Suprapubic skin (tissue), 4 donors: ENCODE results near the gene TIAM1. TPM values are rescaled to one million over a fixed set of nuclear protein-coding genes. Genes with fewer than 3 reads are reported as not detected.

Experiments
- DNase-seq, 2 donors: peaks; one replicate each; pipeline ENCODE4 v3.0.0-alpha.2; 2019; ENCODE audit warnings: low spot score in 2 of 2
- H3K27ac ChIP-seq: fragments of 200-600 bp; sonication (generic); one replicate; pipeline ENCODE4 v1.5.1; 2019
- H3K27me3 ChIP-seq: fragments of 200-600 bp; sonication (generic); one replicate; pipeline ENCODE4 v1.5.1; 2019
- H3K36me3 ChIP-seq: fragments of 200-600 bp; sonication (generic); one replicate; pipeline ENCODE4 v1.5.1; 2019
- H3K4me1 ChIP-seq: fragments of 200-600 bp; sonication (generic); one replicate; pipeline ENCODE4 v1.5.1; 2019
- H3K4me3 ChIP-seq: fragments of 200-600 bp; sonication (generic); one replicate; pipeline ENCODE4 v1.5.1; 2019; ENCODE audit warnings: mild to moderate bottlenecking
- H3K9me3 ChIP-seq: fragments of 200-600 bp; sonication (generic); one replicate; pipeline ENCODE4 v1.5.1; 2019
- EP300 ChIP-seq: sonication (generic); formaldehyde crosslinking; IDR thresholded peaks from one replicate; pipeline ENCODE4 v1.6.1; 2017; ENCODE audit warnings: antibody characterized with exemption
- POLR2A ChIP-seq, 2 donors: fragments of 450-650 bp; IDR thresholded peaks; one replicate each; pipeline ENCODE4 v1.6.1; 2017; ENCODE audit warnings: antibody characterized with exemption in 2 of 2, mild to moderate bottlenecking in 2 of 2, moderate library complexity in 2 of 2
- POLR2AphosphoS5 ChIP-seq, 3 donors: sonication (generic); formaldehyde crosslinking; IDR thresholded peaks; one replicate each; pipeline ENCODE4 v1.6.1; 2017; ENCODE audit warnings: antibody characterized with exemption in 3 of 3
- WGBS: methylation state at CpG from one replicate; pipeline ENCODE4 v1.1.5; 2018; 5-methylcytosine and 5-hydroxymethylcytosine counted together
- total RNA-seq, 4 donors: library from RNA; depleted of rRNA; stranded (reverse); fragments of >200 nt; gene quantifications; one replicate each; pipeline ENCODE4 v1.1.0, GENCODE V29; 2016
- TF ChIP-seq, protein P1 (sequence below), 2 donors: fragments of 200-600 bp in 1 of 2; fragments of 450-650 bp in 1 of 2; sonication (generic) in 1 of 2; IDR thresholded peaks; one replicate each; pipeline ENCODE4 v1.5.1; 2016 to 2019; ENCODE audit warnings: antibody characterized with exemption in 2 of 2, mild to moderate bottlenecking in 1 of 2, moderate library complexity in 1 of 2

The TIAM1 gene
- total RNA-seq, 4 donors from 2014 or later = 71.9 to 135 (median 87.9) TPM

DNA sequence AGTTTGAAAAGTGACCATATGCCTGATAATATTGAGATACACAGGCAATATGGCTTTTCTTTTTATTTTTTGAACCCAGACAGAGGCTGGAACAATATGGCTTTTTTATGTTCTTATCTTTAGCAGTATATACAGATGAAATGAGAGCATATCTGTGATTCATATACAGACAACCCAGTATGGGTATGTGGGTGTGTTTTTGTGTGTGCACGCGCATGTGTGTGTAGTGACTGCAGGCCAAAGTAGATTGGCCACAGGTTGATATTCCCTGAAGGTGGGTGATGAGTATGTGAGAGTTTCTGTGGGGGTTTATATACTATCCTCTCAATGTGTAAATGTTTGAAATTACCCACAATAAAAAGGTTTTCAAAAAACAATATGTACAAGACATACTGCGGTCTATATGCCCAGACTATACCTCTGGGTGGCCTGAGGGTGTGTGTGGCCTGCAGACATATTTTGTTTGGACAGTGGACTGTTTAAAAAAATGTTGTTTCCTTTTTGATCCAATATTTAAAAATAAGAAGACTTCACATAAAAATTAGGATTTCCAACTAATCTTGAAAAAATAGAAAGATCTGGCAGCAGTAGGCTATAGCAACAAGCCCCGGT lies 26.3 kb upstream of the TIAM1 start:
- DNase-seq = no peak
- no peak overlapping the region for H3K4me3 ChIP-seq
- 80% methylated on average over 4 of the region's 4 CpGs for WGBS
- no peak overlapping the region for H3K27ac ChIP-seq
- H3K9me3 ChIP-seq = no peaks in the 10 kb centered on the region
- TF ChIP-seq, protein P1, sequence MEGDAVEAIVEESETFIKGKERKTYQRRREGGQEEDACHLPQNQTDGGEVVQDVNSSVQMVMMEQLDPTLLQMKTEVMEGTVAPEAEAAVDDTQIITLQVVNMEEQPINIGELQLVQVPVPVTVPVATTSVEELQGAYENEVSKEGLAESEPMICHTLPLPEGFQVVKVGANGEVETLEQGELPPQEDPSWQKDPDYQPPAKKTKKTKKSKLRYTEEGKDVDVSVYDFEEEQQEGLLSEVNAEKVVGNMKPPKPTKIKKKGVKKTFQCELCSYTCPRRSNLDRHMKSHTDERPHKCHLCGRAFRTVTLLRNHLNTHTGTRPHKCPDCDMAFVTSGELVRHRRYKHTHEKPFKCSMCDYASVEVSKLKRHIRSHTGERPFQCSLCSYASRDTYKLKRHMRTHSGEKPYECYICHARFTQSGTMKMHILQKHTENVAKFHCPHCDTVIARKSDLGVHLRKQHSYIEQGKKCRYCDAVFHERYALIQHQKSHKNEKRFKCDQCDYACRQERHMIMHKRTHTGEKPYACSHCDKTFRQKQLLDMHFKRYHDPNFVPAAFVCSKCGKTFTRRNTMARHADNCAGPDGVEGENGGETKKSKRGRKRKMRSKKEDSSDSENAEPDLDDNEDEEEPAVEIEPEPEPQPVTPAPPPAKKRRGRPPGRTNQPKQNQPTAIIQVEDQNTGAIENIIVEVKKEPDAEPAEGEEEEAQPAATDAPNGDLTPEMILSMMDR (IDR thresholded peaks at IDR 0.05) = no peak
- TF ChIP-seq POLR2A (IDR thresholded peaks at IDR 0.05) = no peak
- no peak for TF ChIP-seq EP300
- no peak for TF ChIP-seq POLR2AphosphoS5 (IDR thresholded peaks at IDR 0.05)
- no peaks in the 10 kb centered on the region for H3K27me3 ChIP-seq
- H3K4me1 ChIP-seq = peaks cover 22% of the 10 kb centered on the region
- H3K36me3 ChIP-seq = no peaks in the 10 kb centered on the region

DNA sequence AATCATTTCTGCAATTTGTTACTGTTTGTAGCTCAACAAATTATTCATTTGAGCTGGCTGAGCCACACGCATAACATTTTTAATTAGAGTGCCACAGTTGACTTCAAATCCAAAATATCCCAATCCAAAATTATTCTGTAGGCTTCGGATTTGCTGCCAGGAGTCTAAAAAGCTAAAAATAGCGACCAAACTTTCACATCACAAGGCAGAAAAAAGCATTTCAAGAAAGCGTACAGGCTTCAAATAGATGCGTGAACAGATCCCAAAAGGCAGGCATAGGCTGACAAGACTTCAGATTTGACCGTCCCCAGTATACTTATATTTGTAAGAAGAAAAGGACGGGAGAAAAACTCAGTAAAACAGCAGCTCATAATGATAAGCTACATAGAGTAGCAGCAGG lies 24.3 kb upstream of the TIAM1 start:
- Histone ChIP-seq H3K4me1 (peaks cover 22% of the 10 kb centered on the region), H3K9me3 (no peaks in the 10 kb centered on the region), H3K36me3 (no peaks in the 10 kb centered on the region), H3K27me3 (no peaks in the 10 kb centered on the region), H3K4me3 (no peak overlapping the region), H3K27ac (no peak overlapping the region)
- whole genome bisulfite sequencing = 84% methylated on average over 7 of the region's 7 CpGs
- no peak for DNase-seq
- TF ChIP-seq, protein P1 (IDR thresholded peaks at IDR 0.05) = no peak
- TF ChIP-seq POLR2A (IDR thresholded peaks at IDR 0.05) (no peak), POLR2AphosphoS5 (IDR thresholded peaks at IDR 0.05) (no peak), EP300 (no peak)

DNA sequence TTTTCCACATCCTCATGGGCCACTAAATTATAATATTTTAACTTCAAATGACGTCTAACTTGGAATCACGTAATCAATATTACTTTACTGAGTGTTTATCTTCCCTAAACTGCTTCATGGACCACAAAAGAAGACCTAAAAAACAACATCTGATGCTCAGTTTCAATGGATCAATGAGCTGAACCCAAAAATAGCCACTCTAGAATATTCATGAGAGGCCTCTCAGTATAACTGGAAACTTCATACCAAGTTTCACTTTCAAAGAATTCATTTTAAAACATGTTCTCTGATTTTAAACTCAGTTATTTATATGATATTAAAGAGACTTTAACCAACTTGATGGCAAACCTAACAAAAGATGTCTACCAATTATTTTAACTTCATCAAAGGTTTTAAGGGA lies 23.7 kb upstream of the TIAM1 start:
- TF ChIP-seq, protein P1 (IDR thresholded peaks at IDR 0.05) = no peak
- TF ChIP-seq POLR2AphosphoS5 (IDR thresholded peaks at IDR 0.05) (no peak), EP300 (no peak), POLR2A (IDR thresholded peaks at IDR 0.05) (no peak)
- no peak for DNase-seq
- no peaks in the 10 kb centered on the region for H3K9me3 ChIP-seq
- peaks cover 22% of the 10 kb centered on the region for H3K4me1 ChIP-seq
- H3K27me3 ChIP-seq = no peaks in the 10 kb centered on the region
- WGBS = 96% methylated on average over 2 of the region's 2 CpGs
- no peak overlapping the region for H3K27ac ChIP-seq
- H3K4me3 ChIP-seq = no peak overlapping the region
- no peaks in the 10 kb centered on the region for H3K36me3 ChIP-seq

DNA sequence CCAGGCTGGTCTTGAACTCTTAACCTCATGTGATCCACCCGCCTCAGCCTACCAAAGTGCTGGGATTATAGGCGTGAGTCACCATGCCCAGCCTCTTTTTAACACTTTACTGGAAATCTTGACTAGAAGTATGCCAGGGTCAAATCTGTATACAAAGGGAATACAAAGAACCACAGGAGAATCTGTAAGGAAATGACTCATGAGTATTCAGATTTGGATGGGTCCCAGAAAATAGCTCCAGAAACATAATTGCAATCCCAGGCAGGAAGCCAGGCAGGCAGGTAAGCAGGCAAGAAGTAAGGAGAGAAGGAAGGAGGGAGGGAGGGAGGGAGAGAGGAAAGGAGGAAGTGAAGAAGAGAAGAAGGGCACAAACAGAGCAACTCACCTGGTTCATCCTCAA lies 22.8 kb upstream of the TIAM1 start:
- no peaks in the 10 kb centered on the region for H3K36me3 ChIP-seq
- peaks cover 20% of the 10 kb centered on the region for H3K4me1 ChIP-seq
- H3K27me3 ChIP-seq = no peaks in the 10 kb centered on the region
- TF ChIP-seq POLR2AphosphoS5 (IDR thresholded peaks at IDR 0.05) = no peak
- TF ChIP-seq, protein P1 (IDR thresholded peaks at IDR 0.05) = no peak
- no peak for TF ChIP-seq EP300
- TF ChIP-seq POLR2A (IDR thresholded peaks at IDR 0.05) = no peak
- no peak for DNase-seq
- H3K4me3 ChIP-seq = no peak overlapping the region
- H3K27ac ChIP-seq = peak overlapping the region; percentile 46
- no peaks in the 10 kb centered on the region for H3K9me3 ChIP-seq
- WGBS = 49% methylated on average over 2 of the region's 2 CpGs

DNA sequence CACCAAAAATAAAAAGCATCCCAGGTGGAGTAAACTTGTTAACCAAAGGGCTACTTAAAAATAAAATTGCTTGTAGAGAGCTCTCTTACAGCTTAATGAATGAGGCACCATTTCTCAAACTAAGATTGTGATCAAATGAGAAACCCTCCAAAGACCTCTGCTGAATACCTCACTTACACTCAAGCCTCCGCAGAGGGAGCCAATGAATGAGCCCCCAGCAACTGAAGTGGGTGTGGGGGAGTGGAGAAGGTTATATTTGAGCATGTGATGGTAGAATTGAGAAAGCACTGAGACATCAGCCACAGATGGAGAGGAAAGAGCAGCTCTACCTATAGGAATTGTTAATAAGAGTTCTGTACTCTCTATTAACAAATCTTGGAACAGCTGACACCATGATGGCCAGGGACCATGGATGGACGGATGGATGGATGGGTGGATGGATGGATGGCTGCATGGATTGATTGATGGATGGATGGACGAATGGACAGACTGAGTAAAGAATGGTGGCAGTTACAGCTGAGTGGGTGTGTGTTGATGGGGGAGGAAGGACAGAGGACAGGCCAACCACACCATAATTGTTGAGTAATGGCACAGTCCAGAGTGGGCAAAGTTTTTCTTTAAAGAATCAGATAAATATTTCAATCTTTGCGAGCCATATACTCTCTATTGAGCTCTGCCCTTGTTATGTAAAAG lies 20.3 kb upstream of the TIAM1 start:
- DNase-seq = no peak

More for the DNA sequence above, 20.3 kb upstream of the TIAM1 start:
- Histone ChIP-seq H3K9me3 (no peaks in the 10 kb centered on the region), H3K36me3 (no peaks in the 10 kb centered on the region), H3K27ac (no peak overlapping the region), H3K4me1 (peaks cover 3% of the 10 kb centered on the region), H3K27me3 (no peaks in the 10 kb centered on the region), H3K4me3 (no peak overlapping the region)
- WGBS = 95% methylated on average over 4 of the region's 4 CpGs
- TF ChIP-seq EP300 = no peak
- no peak for TF ChIP-seq POLR2AphosphoS5 (IDR thresholded peaks at IDR 0.05)
- TF ChIP-seq, protein P1 (IDR thresholded peaks at IDR 0.05) = no peak
- TF ChIP-seq POLR2A (IDR thresholded peaks at IDR 0.05) = no peak
